Fibroblast of lung (primary cell): ENCODE results near the gene ACTN1.
A peak's percentile ranks its signal among the peaks of the same experiment; 100 is the strongest.

Experiments used
- EZH2 ChIP-seq: IDR thresholded peaks from 2 replicates; pipeline ENCODE4 v1.5.1; 2012; ENCODE audit warnings: low read length, control low read depth, mild to moderate bottlenecking; ENCODE audit errors: missing control alignments
- TF ChIP-seq, protein P1 (sequence below), 2 donors: IDR thresholded peaks in 1 of 2; conservative IDR thresholded peaks in 1 of 2; 1 replicate in 1 of 2; 2 replicates in 1 of 2; pipeline ENCODE4 v1.5.1; 2011 to 2012; ENCODE audit warnings: low read length in 2 of 2, control low read depth in 1 of 2, inconsistent platforms in 1 of 2, low read depth in 1 of 2, mild to moderate bottlenecking in 1 of 2

DNA sequence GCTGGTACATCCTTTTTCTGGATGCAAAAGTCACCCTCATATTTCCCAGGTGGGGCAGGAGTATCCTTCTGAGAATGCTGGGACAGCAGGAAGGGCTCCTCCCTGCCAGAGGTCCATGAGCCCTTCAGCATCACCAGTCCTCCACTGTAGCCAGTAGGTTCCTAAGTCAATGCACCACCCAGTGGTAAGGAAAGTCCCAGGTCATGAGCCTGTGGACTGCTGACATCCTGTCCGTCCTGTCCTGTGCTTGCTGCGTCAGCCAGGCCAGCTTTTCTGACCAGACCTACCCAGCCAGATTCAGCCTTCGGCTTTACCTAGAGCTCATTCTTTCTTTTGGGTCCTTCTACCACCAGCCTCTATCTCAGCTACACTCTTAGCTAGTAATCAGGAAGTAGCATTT is 23.0 kb upstream of the ACTN1 start:
- TF ChIP-seq, protein P1, sequence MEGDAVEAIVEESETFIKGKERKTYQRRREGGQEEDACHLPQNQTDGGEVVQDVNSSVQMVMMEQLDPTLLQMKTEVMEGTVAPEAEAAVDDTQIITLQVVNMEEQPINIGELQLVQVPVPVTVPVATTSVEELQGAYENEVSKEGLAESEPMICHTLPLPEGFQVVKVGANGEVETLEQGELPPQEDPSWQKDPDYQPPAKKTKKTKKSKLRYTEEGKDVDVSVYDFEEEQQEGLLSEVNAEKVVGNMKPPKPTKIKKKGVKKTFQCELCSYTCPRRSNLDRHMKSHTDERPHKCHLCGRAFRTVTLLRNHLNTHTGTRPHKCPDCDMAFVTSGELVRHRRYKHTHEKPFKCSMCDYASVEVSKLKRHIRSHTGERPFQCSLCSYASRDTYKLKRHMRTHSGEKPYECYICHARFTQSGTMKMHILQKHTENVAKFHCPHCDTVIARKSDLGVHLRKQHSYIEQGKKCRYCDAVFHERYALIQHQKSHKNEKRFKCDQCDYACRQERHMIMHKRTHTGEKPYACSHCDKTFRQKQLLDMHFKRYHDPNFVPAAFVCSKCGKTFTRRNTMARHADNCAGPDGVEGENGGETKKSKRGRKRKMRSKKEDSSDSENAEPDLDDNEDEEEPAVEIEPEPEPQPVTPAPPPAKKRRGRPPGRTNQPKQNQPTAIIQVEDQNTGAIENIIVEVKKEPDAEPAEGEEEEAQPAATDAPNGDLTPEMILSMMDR (conservative IDR thresholded peaks at IDR 0.05 in 1 of 2, IDR thresholded peaks at IDR 0.05 in 1 of 2; ENCODE audit: low read depth in 1 of 2, low read length in 2 of 2), result peak in 1 of 2 donors; percentile 25
- TF ChIP-seq EZH2, result no peak
